ENCODE results near the gene CNGB1. TPM values are rescaled to one million over a fixed set of nuclear protein-coding genes. Genes with fewer than 3 reads are reported as not detected.

Gene CNGB1
- polyA plus RNA-seq, 1 donor from 2014 or later = 20.7 TPM

DNA sequence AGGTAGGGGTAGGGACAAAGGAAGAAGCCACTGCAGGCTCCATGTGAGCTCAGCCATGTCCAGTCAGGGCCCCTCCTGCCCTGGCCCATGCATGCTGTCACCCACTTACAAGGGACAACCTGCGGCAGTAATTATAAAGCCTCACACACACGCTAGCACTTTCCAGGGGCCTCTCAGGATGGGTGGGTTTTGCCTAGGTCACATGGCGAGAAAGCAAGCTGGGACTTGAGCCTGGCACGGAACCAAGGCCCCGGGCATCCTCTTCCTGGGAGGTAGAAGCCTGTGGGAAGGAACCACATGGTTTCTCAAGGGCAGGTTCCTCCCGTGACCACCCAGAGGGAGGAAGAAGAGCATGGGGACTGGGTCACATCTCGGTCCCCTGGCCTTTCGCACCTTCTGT lies 22.5 kb upstream of the CNGB1 start:
- Histone ChIP-seq H3K9me3 (ENCODE audit: low read length) (no peaks in the 10 kb centered on the region), H3K36me3 (ENCODE audit: insufficient read depth, low read length) (no peaks in the 10 kb centered on the region), H2AFZ (ENCODE audit: low read depth, low read length) (no peak overlapping the region), H3K27ac (ENCODE audit: low read length) (no peak overlapping the region), H4K20me1 (ENCODE audit: insufficient read depth) (no peaks in the 10 kb centered on the region), H3K9me2 (ENCODE audit: insufficient read depth, low read length) (no peaks in the 10 kb centered on the region), H3K4me3 (ENCODE audit: low read length) (no peak overlapping the region), H3K4me2 (ENCODE audit: low read length) (no peak overlapping the region), H3F3A (ENCODE audit: insufficient read depth, low read length, poor library complexity, severe bottlenecking) (no peaks in the 10 kb centered on the region), H3K27me3 (ENCODE audit: insufficient read depth, low read depth, low read length) (no peaks in the 10 kb centered on the region), H3K9ac (ENCODE audit: low read length) (no peak overlapping the region), H3K79me2 (replicated peaks; ENCODE audit: insufficient read depth, low read length) (no peaks in the 10 kb centered on the region)
- no peak for TF ChIP-seq EZH2 (IDR thresholded peaks at IDR 0.05; ENCODE audit: borderline replicate concordance, insufficient read depth, low read length, poor library complexity, severe bottlenecking)
- TF ChIP-seq SMC3 (conservative IDR thresholded peaks at IDR 0.05; ENCODE audit: poor library complexity) = no peak
- no peak for TF ChIP-seq MXI1 (conservative IDR thresholded peaks at IDR 0.05; ENCODE audit: poor library complexity, severe bottlenecking)
- no peak for TF ChIP-seq TAF1 (IDR thresholded peaks at IDR 0.05; ENCODE audit: low read depth)
- TF ChIP-seq POLR2AphosphoS5 (IDR thresholded peaks at IDR 0.05) = no peak
- TF ChIP-seq, protein P1, sequence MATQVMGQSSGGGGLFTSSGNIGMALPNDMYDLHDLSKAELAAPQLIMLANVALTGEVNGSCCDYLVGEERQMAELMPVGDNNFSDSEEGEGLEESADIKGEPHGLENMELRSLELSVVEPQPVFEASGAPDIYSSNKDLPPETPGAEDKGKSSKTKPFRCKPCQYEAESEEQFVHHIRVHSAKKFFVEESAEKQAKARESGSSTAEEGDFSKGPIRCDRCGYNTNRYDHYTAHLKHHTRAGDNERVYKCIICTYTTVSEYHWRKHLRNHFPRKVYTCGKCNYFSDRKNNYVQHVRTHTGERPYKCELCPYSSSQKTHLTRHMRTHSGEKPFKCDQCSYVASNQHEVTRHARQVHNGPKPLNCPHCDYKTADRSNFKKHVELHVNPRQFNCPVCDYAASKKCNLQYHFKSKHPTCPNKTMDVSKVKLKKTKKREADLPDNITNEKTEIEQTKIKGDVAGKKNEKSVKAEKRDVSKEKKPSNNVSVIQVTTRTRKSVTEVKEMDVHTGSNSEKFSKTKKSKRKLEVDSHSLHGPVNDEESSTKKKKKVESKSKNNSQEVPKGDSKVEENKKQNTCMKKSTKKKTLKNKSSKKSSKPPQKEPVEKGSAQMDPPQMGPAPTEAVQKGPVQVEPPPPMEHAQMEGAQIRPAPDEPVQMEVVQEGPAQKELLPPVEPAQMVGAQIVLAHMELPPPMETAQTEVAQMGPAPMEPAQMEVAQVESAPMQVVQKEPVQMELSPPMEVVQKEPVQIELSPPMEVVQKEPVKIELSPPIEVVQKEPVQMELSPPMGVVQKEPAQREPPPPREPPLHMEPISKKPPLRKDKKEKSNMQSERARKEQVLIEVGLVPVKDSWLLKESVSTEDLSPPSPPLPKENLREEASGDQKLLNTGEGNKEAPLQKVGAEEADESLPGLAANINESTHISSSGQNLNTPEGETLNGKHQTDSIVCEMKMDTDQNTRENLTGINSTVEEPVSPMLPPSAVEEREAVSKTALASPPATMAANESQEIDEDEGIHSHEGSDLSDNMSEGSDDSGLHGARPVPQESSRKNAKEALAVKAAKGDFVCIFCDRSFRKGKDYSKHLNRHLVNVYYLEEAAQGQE (IDR thresholded peaks at IDR 0.05; ENCODE audit: borderline replicate concordance) = no peak
- no peak for TF ChIP-seq EP300 (conservative IDR thresholded peaks at IDR 0.05; ENCODE audit: poor library complexity, severe bottlenecking)

GRCh38 chr16:57992084-57992483 lies 21.2 kb upstream of the CNGB1 start:
- no peak overlapping the region for H3K9ac ChIP-seq (ENCODE audit: low read length)
- no peaks in the 10 kb centered on the region for H4K20me1 ChIP-seq (ENCODE audit: insufficient read depth)
- no peaks in the 10 kb centered on the region for H3K36me3 ChIP-seq (ENCODE audit: insufficient read depth, low read length)
- no peak overlapping the region for H3K4me2 ChIP-seq (ENCODE audit: low read length)
- TF ChIP-seq POLR2AphosphoS5 (IDR thresholded peaks at IDR 0.05) (no peak), TAF1 (IDR thresholded peaks at IDR 0.05; ENCODE audit: low read depth) (no peak), EP300 (conservative IDR thresholded peaks at IDR 0.05; ENCODE audit: poor library complexity, severe bottlenecking) (no peak), EZH2 (IDR thresholded peaks at IDR 0.05; ENCODE audit: borderline replicate concordance, insufficient read depth, low read length, poor library complexity, severe bottlenecking) (no peak), SMC3 (conservative IDR thresholded peaks at IDR 0.05; ENCODE audit: poor library complexity) (no peak), MXI1 (conservative IDR thresholded peaks at IDR 0.05; ENCODE audit: poor library complexity, severe bottlenecking) (no peak), RAD21 (conservative IDR thresholded peaks at IDR 0.05) (no peak)
- TF ChIP-seq, protein P1 (IDR thresholded peaks at IDR 0.05; ENCODE audit: borderline replicate concordance) = no peak
- TF ChIP-seq, protein P2, sequence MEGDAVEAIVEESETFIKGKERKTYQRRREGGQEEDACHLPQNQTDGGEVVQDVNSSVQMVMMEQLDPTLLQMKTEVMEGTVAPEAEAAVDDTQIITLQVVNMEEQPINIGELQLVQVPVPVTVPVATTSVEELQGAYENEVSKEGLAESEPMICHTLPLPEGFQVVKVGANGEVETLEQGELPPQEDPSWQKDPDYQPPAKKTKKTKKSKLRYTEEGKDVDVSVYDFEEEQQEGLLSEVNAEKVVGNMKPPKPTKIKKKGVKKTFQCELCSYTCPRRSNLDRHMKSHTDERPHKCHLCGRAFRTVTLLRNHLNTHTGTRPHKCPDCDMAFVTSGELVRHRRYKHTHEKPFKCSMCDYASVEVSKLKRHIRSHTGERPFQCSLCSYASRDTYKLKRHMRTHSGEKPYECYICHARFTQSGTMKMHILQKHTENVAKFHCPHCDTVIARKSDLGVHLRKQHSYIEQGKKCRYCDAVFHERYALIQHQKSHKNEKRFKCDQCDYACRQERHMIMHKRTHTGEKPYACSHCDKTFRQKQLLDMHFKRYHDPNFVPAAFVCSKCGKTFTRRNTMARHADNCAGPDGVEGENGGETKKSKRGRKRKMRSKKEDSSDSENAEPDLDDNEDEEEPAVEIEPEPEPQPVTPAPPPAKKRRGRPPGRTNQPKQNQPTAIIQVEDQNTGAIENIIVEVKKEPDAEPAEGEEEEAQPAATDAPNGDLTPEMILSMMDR (IDR thresholded peaks at IDR 0.05; ENCODE audit: poor library complexity, severe bottlenecking) = no peak
- H3K4me3 ChIP-seq (ENCODE audit: low read length) = no peak overlapping the region
- H3K27ac ChIP-seq (ENCODE audit: low read length) = no peak overlapping the region
- H3F3A ChIP-seq (ENCODE audit: insufficient read depth, low read length, poor library complexity, severe bottlenecking) = no peaks in the 10 kb centered on the region
- H3K9me3 ChIP-seq (ENCODE audit: low read length) = no peaks in the 10 kb centered on the region
- peaks cover 3% of the 10 kb centered on the region for H3K27me3 ChIP-seq (ENCODE audit: insufficient read depth, low read depth, low read length)
- H2AFZ ChIP-seq (ENCODE audit: low read depth, low read length) = no peak overlapping the region
- H3K79me2 ChIP-seq (replicated peaks; ENCODE audit: insufficient read depth, low read length) = no peaks in the 10 kb centered on the region
- H3K9me2 ChIP-seq (ENCODE audit: insufficient read depth, low read length) = no peaks in the 10 kb centered on the region

Data from neural cell (in vitro differentiated cells).